GM19035 (cell line): ENCODE data around the gene SERGEF.

ENCODE experiments used
- ATAC-seq: cut with Tn5 transposase; IDR thresholded peaks from one replicate; pipeline ENCODE4 v1.9.1; 2021; ENCODE audit not compliant: unreplicated experiment

The SERGEF gene

DNA sequence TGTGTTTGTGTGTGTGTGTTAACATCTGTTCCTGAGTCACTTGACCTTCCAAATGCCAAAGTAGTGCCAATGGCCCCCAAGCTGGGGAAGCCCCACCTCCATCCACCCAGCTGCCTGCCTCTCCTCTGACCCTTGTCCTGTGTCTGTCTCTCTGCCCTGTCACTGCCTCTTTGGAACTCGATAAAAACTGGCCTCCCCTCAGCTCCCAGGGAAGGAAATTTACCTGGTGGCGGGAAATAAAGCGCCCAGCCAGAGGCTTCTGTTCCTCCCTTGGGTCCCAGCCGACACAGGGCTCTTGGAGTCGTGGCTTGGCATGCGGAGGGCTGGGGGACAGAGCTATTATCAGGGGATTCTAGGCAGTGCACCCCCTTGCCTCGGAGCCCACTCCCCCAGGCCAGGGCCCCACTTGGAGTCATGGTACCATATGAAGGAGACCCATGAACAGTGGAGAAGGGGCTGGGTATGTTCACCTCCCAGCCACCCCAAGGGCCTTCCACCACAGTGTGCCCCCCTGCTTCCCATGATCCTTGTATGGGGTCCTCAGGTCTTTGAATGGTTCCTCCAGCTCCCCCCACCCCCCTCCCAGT is 272.1 kb downstream of the SERGEF start:
- no peak for ATAC-seq

DNA sequence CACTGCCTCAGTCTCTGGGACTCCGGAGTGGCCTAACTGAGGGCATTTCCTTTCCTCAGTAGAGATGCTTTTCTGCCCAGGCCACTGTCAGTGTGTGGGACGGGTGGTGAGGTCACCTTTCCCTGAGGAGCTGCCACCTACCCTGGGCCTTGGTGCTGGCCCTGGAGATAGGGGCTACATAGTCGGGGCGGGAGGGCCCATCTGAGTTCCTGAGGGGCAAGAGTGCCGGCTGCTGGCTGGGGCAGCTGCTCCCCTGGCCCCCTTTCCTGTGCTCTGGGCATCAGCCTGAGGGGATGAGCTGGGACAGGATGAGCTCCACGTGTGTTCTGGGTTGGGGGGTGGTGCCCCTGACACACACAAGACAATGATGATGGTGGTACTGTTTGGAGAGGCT is 272.9 kb downstream of the SERGEF start:
- no peak for ATAC-seq

DNA sequence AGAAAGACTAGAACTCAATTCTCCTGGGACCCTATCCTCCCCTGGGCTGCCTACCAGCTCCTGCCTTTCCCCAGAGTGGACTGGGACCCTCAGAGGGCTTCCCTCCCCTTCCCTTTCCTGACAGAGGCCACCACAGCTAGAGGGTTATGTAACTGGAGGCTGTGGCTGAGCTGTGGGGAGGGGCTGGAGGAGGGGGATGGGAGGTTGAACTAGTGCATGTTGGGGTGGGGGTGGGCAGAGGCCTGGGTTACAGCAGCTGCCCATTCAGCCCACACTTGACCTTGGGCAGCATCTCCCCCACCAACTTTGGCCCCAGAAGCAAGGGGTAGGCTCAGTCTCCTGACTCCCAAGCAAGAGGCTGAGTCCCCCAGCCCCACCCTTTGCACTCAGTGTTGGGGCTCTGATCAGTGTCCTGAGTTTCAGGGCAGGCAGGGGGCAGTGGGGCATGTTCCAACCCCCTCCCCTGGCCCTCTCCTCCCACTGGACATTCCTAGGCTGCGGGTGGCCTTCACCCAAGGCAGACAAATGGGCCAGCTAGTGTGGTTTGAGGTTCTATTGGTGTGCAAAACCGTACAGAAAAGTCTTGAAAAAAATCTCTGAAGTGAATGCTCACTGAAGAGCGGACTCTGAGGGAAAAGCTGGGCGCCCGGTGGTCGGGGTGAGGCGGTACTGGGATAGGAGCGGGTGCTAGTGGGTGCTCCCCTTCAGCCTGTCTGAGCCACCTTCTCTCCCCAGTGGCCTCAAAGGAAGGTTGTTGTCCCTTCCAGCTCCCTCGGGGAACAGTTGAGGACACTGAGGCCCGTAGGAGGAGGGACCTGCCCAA is 274.5 kb downstream of the SERGEF start:
- no peak for ATAC-seq
